ENCODE results near the gene RFTN2. TPM values are rescaled to one million over a fixed set of nuclear protein-coding genes. Genes with fewer than 3 reads are reported as not detected.
A peak's percentile ranks its signal among the peaks of the same experiment; 100 is the strongest.
"Not testable (repeated sequence)": the region's sequence is repeated elsewhere in the genome, so short reads cannot be mapped to it uniquely, and the experiment has no call there.

The RFTN2 gene
- total RNA-seq, 2 experiments from 2014 or later, result not detected

DNA sequence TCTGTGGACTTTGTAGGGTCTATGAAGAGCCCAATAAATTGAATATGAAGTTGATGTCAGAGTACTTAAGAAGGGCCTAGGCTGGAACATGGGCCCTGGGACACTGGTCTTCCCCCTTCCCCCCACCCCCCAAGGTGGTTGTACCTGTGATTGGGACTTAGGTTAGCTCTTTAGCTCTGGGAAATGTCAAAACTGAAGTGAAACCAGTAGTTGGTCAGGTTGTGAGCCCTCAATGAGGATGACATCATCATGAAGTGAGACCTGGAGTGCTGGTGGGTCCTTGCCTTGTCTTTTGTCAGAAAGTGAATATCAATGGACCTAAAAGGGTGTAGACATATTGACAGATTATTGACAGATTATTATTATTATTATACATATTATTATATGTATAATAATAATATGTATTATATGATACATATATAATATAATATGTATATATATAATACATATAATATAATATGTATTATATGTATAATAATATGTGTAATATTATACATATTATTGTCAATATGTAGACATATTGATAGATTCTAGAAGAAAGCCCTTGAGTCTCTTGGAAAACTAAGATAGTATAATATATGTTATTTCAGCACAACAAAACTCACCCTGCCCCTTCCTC, 35.1 kb upstream of the RFTN2 start:
- peak; percentile 64 for ATAC-seq
- peak; percentile 45 for DNase-seq
- Mint-ChIP-seq H3K27me3 (no peaks in the 10 kb centered on the region), H3K4me1 (ENCODE audit: low read depth) (peaks cover 55% of the 10 kb centered on the region), H3K27ac (no peak overlapping the region), H3K9me3 (no peaks in the 10 kb centered on the region), H3K4me3 (no peak overlapping the region), H3K36me3 (ENCODE audit: low read depth) (peaks cover 64% of the 10 kb centered on the region)
- TF ChIP-seq CTCF (IDR thresholded peaks at IDR 0.05), result no peak
- intact Hi-C loops (cut with micrococcal nuclease), result no loop called here
- ChIA-PET CTCF (interaction anchor here (1.0 kb wide), 1 partner anchor 12 kb away, joined by 3 read pairs; no protein-coding TSS in a partner anchor), POLR2A (no interaction called here)

DNA sequence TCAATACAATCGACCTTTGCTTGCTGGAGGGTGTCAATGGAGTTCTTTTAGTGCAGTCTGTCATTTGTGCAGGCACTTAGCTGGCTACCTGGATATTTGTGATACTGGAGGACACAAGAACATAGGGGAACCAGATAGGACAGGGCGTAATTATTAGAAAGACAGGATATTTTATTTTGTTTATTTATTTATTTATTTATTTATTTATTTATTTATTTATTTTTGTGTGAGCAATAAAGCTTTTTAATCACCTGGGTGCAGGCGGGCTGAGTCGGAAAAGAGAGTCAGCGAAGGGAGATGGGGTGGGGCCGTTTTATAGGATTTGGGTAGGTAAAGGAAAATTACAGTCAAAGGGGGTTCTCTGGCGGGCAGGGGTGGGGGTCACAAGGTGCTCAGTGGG, 33.8 kb upstream of the RFTN2 start:
- intact Hi-C loops (cut with micrococcal nuclease), result loop anchor here (10.0 kb wide), 1 partner anchor 274 kb away; the partner anchor contains the start of gene SF3B1
- POLR2A ChIA-PET, ATAC-seq, H3K9me3 Mint-ChIP-seq, DNase-seq, H3K27ac Mint-ChIP-seq, H3K27me3 Mint-ChIP-seq: not testable (repeated sequence)
- Mint-ChIP-seq H3K4me1 (ENCODE audit: low read depth) (peaks cover 56% of the 10 kb centered on the region), H3K4me3 (peak overlapping the region; percentile 63), H3K36me3 (ENCODE audit: low read depth) (peaks cover 59% of the 10 kb centered on the region)
- CTCF ChIA-PET, result interaction anchor here (0.6 kb wide), 1 partner anchor 275 kb away, joined by 3 read pairs; no protein-coding TSS in a partner anchor

DNA sequence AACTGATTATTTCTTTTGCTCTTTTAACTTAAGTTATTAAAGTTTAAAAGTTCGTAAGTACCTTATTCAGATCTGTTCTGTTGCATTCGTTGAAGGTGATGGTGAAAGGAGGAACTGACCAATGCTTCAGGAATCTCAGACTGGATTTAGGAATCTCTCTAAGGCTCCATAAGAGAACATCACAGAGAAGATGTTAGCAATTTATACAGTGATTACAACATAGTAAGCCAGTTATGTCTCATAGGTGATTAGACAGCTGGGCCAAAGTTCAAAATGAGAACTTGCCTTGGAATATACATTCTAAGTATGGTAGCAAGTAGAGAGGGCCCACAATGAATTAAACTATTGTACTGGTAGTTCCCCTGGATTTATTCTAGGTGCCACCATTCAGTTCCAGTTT, 32.9 kb upstream of the RFTN2 start:
- peaks cover 57% of the 10 kb centered on the region for H3K36me3 Mint-ChIP-seq (ENCODE audit: low read depth)
- DNase-seq, result no peak
- peak overlapping the region; percentile 63 for H3K4me3 Mint-ChIP-seq
- TF ChIP-seq CTCF (IDR thresholded peaks at IDR 0.05), result no peak
- no peak overlapping the region for H3K27ac Mint-ChIP-seq
- H3K4me1 Mint-ChIP-seq (ENCODE audit: low read depth), result peaks cover 53% of the 10 kb centered on the region
- CTCF ChIA-PET, result interaction anchor here (0.7 to 3.2 kb wide), 3 partner anchors 14 to 211 kb away, joined by 3 to 24 read pairs (median 3); no protein-coding TSS in a partner anchor
- POLR2A ChIA-PET, result no interaction called here
- no peak for ATAC-seq
- no peaks in the 10 kb centered on the region for H3K9me3 Mint-ChIP-seq
- H3K27me3 Mint-ChIP-seq, result no peaks in the 10 kb centered on the region
- intact Hi-C loops (cut with micrococcal nuclease), result loop anchor here (10.0 kb wide), 1 partner anchor 274 kb away; the partner anchor contains the start of gene SF3B1

DNA sequence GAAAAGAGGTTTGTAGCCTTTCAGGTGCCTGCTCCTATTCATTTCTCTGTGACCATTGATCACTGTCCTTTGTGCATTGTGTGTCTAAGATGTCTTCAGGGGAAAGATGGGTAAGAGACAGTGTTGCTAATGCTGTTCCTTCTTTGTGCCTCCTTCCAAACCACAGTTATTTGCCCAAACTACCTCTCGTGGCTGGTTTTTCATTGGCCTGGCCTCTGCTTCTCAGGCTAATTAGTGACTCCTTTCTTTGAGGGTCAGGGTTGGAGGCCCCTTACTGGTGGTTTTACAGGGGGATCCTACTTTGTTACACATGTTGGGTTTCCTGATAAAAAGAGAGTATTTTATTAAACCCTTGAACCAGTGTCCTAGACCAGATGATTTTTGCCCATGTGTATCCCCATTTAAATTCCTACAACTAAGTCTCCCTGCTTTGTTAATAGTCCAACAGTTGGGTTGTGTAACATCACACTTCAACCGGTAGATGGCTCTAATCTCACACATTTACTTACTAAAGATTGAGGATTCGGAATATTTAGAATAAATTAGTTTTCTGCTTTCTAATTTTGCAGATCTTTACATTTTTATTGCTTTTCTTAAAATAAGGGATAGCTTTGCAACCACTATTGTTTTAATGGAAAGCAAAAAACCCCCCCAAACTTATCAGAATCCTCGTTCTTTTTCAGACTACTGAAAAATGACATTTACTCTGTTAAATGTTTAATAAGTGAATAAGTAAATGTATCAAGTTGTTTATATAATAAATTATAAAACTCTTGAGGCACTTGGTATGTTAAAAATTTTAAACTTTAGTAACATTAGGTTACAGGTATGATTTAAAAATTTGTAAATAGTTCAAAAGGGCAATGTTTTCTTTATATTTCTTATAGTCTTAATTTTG, 32.2 kb upstream of the RFTN2 start:
- peaks cover 45% of the 10 kb centered on the region for H3K4me1 Mint-ChIP-seq (ENCODE audit: low read depth)
- H3K27ac Mint-ChIP-seq, result no peak overlapping the region
- no peaks in the 10 kb centered on the region for H3K9me3 Mint-ChIP-seq
- peak; percentile 84 for TF ChIP-seq CTCF (IDR thresholded peaks at IDR 0.05)
- ATAC-seq (no peak), DNase-seq (peak; percentile 10)
- POLR2A ChIA-PET, result interaction anchor here (3.3 kb wide), 1 partner anchor 207 kb away, joined by 19 read pairs; the partner anchor contains the start of genes HSPD1 and HSPE1
- intact Hi-C loops (cut with micrococcal nuclease), result loop anchor here (2.0 to 10.0 kb wide), 2 partner anchors 69 to 273 kb away; partner anchors contain the start of gene SF3B1
- H3K27me3 Mint-ChIP-seq, result no peaks in the 10 kb centered on the region
- CTCF ChIA-PET, result interaction anchor here (0.6 to 3.2 kb wide), 11 partner anchors 9 to 292 kb away, joined by 3 to 24 read pairs (median 4); no protein-coding TSS in a partner anchor
- H3K4me3 Mint-ChIP-seq, result peak overlapping the region; percentile 78
- peaks cover 50% of the 10 kb centered on the region for H3K36me3 Mint-ChIP-seq (ENCODE audit: low read depth)

DNA sequence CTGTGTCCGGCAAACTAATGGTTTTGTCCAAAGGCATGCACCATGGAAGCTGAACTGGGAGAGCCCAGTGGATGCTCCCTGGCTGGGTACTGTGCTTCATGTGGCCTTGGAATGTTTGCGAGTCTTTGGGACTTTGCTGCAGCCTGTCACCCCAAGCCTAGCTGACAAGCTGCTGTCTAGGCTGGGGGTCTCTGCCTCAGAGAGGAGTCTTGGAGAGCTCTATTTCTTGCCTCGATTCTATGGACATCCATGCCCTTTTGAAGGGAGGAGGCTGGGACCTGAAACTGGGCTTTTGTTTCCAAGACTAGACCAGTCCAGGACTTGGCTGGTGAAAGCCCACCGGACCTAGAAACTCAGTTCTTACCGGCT, 31.4 kb upstream of the RFTN2 start:
- Mint-ChIP-seq H3K27ac (no peak overlapping the region), H3K9me3 (no peaks in the 10 kb centered on the region), H3K4me1 (ENCODE audit: low read depth) (peaks cover 42% of the 10 kb centered on the region), H3K36me3 (ENCODE audit: low read depth) (peaks cover 47% of the 10 kb centered on the region), H3K27me3 (no peaks in the 10 kb centered on the region), H3K4me3 (peak overlapping the region; percentile 78)
- ChIA-PET CTCF (interaction anchor here (0.6 to 3.2 kb wide), 10 partner anchors 9 to 291 kb away, joined by 3 to 24 read pairs (median 4); no protein-coding TSS in a partner anchor), POLR2A (interaction anchor here (0.9 to 3.3 kb wide), 4 partner anchors 11 to 207 kb away, joined by 3 to 19 read pairs (median 4); partner anchors contain the start of genes HSPD1 and HSPE1)
- DNase-seq, result no peak
- TF ChIP-seq CTCF (IDR thresholded peaks at IDR 0.05), result no peak
- intact Hi-C loops (cut with micrococcal nuclease), result loop anchor here (2.0 to 10.0 kb wide), 2 partner anchors 70 to 272 kb away; partner anchors contain the start of gene SF3B1
- ATAC-seq, result no peak

Measured in activated CD8-positive, alpha-beta T cell treated with anti-CD3 and anti-CD28 coated beads for 36 hours (primary cell).